Mesothelial cell of epicardium (in vitro differentiated cells): Measurements from ENCODE around the gene CDH4. TPM values are rescaled to one million over a fixed set of nuclear protein-coding genes. Genes with fewer than 3 reads are reported as not detected.

Experiments
- DNase-seq, 2 experiments: peaks; one replicate each; pipeline ENCODE4 v3.0.0; 2021; ENCODE audit warnings: low spot score in 2 of 2; ENCODE audit not compliant: unreplicated experiment in 2 of 2
- H3K27ac Mint-ChIP-seq: 2 replicates; pipeline ENCODE4 v1.8.0; 2021; ENCODE audit warnings: mixed read lengths
- H3K27me3 Mint-ChIP-seq: 2 replicates; pipeline ENCODE4 v1.8.0; 2021; ENCODE audit warnings: low read depth, mixed read lengths
- H3K36me3 Mint-ChIP-seq: 2 replicates; pipeline ENCODE4 v1.8.0; 2021; ENCODE audit warnings: mixed read lengths
- H3K4me1 Mint-ChIP-seq: 2 replicates; pipeline ENCODE4 v1.8.0; 2021; ENCODE audit warnings: mixed read lengths
- H3K4me3 Mint-ChIP-seq: 2 replicates; pipeline ENCODE4 v1.8.0; 2021; ENCODE audit warnings: mild to moderate bottlenecking, moderate library complexity, mixed read lengths
- H3K9me3 Mint-ChIP-seq: 2 replicates; pipeline ENCODE4 v1.8.0; 2021; ENCODE audit warnings: mixed read lengths
- CTCF ChIP-seq: fragments of 200-600 bp; sonication (generic); IDR thresholded peaks from one replicate; pipeline ENCODE4 v1.5.0; 2021; ENCODE audit warnings: antibody characterized with exemption; ENCODE audit not compliant: unreplicated experiment
- total RNA-seq: library from RNA; stranded (reverse); gene quantifications from 3 replicates; pipeline ENCODE4 v1.2.1, GENCODE V29; 2021

Gene CDH4
- total RNA-seq, 1 donor from 2014 or later = 1.1 TPM

- Mint-ChIP-seq H3K27me3 (peaks cover 39% of the 10 kb centered on the region), H3K4me1 (no peaks in the 10 kb centered on the region), H3K36me3 (no peaks in the 10 kb centered on the region), H3K9me3 (no peaks in the 10 kb centered on the region), H3K27ac (no peak overlapping the region), H3K4me3 (no peak overlapping the region)
- no peak for DNase-seq
- no peak for TF ChIP-seq CTCF
Measured at GRCh38 chr20:61761453-61762166, 509.5 kb downstream of the CDH4 start.

DNA sequence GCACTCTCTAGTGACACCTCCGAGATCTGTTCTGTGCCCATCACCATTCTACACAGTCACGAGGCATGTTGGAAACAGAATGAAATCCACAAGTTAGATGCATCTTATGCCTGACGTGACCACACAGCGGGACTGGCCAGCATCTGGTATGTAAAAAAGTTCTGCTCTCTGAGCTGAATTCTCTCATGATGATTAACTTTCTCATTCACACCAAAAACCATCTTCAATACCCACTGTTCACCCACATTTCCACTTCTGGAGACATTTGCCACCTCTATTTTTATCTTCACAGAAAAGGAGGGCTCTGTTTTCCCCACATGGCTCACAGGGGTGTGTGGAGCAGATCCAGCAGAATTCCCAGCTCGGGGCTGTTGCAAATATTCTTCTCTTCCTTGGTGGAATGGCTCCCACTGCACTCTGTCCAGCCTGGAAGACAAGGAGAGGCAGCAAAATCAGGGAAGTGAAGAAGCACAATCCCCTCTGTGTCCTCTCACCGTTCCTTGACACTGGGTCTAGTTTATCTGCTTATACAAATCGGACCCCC is 510.2 kb downstream of the CDH4 start:
- no peak overlapping the region for H3K27ac Mint-ChIP-seq
- no peak for DNase-seq
- no peak overlapping the region for H3K4me3 Mint-ChIP-seq
- peaks cover 39% of the 10 kb centered on the region for H3K27me3 Mint-ChIP-seq
- TF ChIP-seq CTCF = no peak
- H3K4me1 Mint-ChIP-seq = no peaks in the 10 kb centered on the region
- no peaks in the 10 kb centered on the region for H3K36me3 Mint-ChIP-seq
- no peaks in the 10 kb centered on the region for H3K9me3 Mint-ChIP-seq

GRCh38 chr20:61762886-61763739 is 511.1 kb downstream of the CDH4 start:
- TF ChIP-seq CTCF = no peak
- no peaks in the 10 kb centered on the region for H3K36me3 Mint-ChIP-seq
- no peak overlapping the region for H3K27ac Mint-ChIP-seq
- no peak for DNase-seq
- H3K9me3 Mint-ChIP-seq = no peaks in the 10 kb centered on the region
- no peak overlapping the region for H3K4me3 Mint-ChIP-seq
- peaks cover 38% of the 10 kb centered on the region for H3K27me3 Mint-ChIP-seq
- H3K4me1 Mint-ChIP-seq = no peaks in the 10 kb centered on the region

- no peaks in the 10 kb centered on the region for H3K4me1 Mint-ChIP-seq
- no peak overlapping the region for H3K4me3 Mint-ChIP-seq
- H3K9me3 Mint-ChIP-seq = no peaks in the 10 kb centered on the region
- H3K36me3 Mint-ChIP-seq = no peaks in the 10 kb centered on the region
- TF ChIP-seq CTCF = no peak
- H3K27me3 Mint-ChIP-seq = peaks cover 42% of the 10 kb centered on the region
- H3K27ac Mint-ChIP-seq = no peak overlapping the region
- no peak for DNase-seq
Measured at GRCh38 chr20:61763740-61764400, 511.8 kb downstream of the CDH4 start.

DNA sequence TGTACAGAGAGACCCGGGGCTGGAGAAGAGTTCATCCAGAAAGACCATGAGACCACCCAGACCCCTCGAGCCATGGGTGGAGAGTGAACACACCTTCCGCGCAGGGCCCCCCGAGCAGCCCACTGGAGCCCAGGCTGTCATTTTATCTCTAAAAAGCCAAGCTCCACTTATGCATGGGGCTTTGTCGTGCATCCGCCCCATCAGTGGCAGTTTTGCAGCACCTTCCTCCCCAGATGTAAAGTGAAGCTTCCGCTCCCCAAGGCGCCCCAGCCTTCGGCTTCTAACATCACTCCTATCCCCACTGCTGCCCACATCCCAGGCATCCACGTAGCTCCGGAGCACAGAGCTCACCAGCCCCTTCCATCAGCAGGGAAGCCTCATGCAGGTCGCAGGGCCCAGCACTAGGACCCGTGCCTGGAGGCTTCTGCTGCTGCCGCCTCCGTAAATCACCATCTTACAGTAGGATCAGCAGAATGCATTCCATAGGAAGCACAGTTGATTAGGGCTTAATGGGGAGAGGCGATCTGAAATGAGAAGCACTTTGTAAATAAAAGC is 512.5 kb downstream of the CDH4 start:
- DNase-seq = no peak
- no peaks in the 10 kb centered on the region for H3K4me1 Mint-ChIP-seq
- H3K27ac Mint-ChIP-seq = no peak overlapping the region
- H3K4me3 Mint-ChIP-seq = no peak overlapping the region
- H3K9me3 Mint-ChIP-seq = no peaks in the 10 kb centered on the region
- H3K27me3 Mint-ChIP-seq = peaks cover 44% of the 10 kb centered on the region
- no peaks in the 10 kb centered on the region for H3K36me3 Mint-ChIP-seq
- TF ChIP-seq CTCF = no peak
